Neural progenitor cell (in vitro differentiated cells): Measurements from ENCODE around the gene C17orf113.

Source experiments
- CTCF ChIP-seq: fragments of 200-600 bp; sonication (generic); IDR thresholded peaks from 2 replicates; pipeline ENCODE4 v1.5.1; 2017; ENCODE audit warnings: antibody characterized with exemption, mild to moderate bottlenecking
- EZH2 ChIP-seq: fragments of 200-600 bp; sonication (generic); IDR thresholded peaks from 2 replicates; pipeline ENCODE4 v1.6.1; 2017; ENCODE audit warnings: antibody characterized with exemption, mild to moderate bottlenecking, moderate library complexity

DNA sequence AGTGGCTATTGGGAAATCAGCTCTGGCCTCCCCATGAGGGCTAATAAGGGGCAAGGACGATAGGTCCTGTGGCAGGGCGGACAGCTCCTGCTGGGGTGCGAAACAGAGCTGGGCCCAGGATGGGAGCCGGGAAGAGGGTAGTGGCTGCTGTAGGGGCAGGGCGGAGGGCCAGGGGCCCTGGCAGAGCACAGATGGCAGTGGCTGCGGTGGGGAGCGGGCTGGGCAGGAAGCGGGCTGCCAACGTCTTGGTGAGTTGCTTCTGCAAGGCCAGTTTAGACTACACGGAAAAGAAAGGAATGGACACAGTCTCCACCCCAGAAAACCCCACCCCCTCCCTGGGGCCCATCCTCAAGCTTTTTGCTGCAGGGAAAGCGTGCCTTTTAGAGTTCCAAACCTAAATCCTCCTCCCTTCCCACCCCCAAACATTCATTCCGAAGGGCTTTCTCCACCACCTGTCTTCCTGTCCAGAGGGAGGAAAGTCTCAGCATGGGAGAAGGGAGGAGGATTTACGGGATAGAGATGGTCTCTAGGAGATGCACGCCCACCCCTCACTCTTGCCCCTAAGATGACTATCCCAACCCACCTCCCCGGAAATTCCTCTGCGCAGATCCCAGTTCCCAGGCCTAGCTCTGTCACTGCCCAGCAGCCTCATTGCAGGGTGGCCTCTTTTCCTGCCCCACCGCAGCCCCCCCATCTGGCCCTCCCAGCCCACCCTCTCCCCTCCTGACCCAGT, 23.4 kb downstream of the C17orf113 start:
- TF ChIP-seq EZH2 (no peak), CTCF (no peak)
